ENCODE measurements around the gene SALL1. TPM values are rescaled to one million over a fixed set of nuclear protein-coding genes. Genes with fewer than 3 reads are reported as not detected.
A peak's percentile ranks its signal among the peaks of the same experiment; 100 is the strongest.

SALL1 gene
- total RNA-seq, 2 donors from 2014 or later, result 122 to 172 TPM

DNA sequence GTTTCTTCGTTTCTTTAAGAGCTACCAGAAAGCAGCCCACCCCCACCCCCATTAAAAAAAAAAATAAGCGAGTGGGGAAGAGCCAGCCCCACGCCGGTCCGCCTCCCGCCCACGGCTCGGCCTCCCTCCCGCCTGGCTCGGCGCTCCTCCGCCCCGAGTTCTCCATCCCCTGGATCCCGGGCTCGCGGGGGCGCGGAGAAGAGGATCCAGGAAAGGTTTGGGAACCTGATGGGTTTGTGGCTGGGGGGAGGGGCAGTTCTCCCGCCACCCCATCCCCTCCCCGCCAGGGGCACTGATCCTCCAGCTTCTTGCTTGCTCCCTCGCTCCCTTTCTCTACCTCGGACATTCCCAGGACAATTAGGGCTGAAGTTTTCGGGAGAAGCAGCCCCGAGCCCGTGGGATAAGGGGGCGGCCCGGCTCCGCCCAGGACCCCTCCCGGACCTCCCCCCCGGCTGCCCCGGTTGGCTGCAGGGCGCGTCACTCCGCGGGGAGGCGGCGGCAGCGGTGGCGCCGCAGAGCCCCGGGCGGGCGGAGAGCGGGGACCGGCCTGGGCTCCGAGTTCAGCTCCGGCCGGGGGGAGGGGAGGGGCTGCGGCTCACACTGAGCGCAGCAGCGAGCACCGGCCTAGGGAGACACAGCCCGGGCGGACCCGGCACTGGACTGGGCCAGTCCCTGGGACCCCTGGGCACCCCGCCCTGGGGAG, 1.0 kb upstream of the SALL1 start:
- Mint-ChIP-seq H3K4me3 (peak overlapping the region; percentile 96), H3K9me3 (no peaks in the 10 kb centered on the region), H3K27me3 (ENCODE audit: insufficient read depth) (peaks cover 57% of the 10 kb centered on the region), H3K27ac (no peak overlapping the region), H3K4me1 (peaks cover 33% of the 10 kb centered on the region), H3K36me3 (ENCODE audit: low read depth) (peaks cover 20% of the 10 kb centered on the region)
- TF ChIP-seq, protein P1, sequence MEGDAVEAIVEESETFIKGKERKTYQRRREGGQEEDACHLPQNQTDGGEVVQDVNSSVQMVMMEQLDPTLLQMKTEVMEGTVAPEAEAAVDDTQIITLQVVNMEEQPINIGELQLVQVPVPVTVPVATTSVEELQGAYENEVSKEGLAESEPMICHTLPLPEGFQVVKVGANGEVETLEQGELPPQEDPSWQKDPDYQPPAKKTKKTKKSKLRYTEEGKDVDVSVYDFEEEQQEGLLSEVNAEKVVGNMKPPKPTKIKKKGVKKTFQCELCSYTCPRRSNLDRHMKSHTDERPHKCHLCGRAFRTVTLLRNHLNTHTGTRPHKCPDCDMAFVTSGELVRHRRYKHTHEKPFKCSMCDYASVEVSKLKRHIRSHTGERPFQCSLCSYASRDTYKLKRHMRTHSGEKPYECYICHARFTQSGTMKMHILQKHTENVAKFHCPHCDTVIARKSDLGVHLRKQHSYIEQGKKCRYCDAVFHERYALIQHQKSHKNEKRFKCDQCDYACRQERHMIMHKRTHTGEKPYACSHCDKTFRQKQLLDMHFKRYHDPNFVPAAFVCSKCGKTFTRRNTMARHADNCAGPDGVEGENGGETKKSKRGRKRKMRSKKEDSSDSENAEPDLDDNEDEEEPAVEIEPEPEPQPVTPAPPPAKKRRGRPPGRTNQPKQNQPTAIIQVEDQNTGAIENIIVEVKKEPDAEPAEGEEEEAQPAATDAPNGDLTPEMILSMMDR (conservative IDR thresholded peaks at IDR 0.05), result peak; percentile 61
- no peaks in the 10 kb centered on the region for H3K36me3 ChIP-seq (ENCODE audit: control insufficient read depth, insufficient read depth, low read length)
- peak overlapping the region; percentile 74 for H3K9ac ChIP-seq (ENCODE audit: extremely low read depth, low read length, poor library complexity, severe bottlenecking)
- no peaks in the 10 kb centered on the region for H3K9me3 ChIP-seq (ENCODE audit: control insufficient read depth, low read length)
- H3K4me1 ChIP-seq (ENCODE audit: control insufficient read depth, insufficient read depth, low read length), result peaks cover 10% of the 10 kb centered on the region
- DNase-seq, result peak; percentile 97
- WGBS, 2 experiments (ENCODE audit: insufficient coverage in 1 of 2, insufficient read length in 1 of 2), result 0% methylated on average over 4 to 55 of the region's 56 CpGs
- H3K27ac ChIP-seq (ENCODE audit: low read depth, low read length), result peak overlapping the region; percentile 88
- H3K27me3 ChIP-seq (ENCODE audit: control insufficient read depth, insufficient read depth, low read length, poor library complexity, severe bottlenecking), result peaks cover 14% of the 10 kb centered on the region
- H3K4me3 ChIP-seq (ENCODE audit: low read length), result peak overlapping the region; percentile 99

DNA sequence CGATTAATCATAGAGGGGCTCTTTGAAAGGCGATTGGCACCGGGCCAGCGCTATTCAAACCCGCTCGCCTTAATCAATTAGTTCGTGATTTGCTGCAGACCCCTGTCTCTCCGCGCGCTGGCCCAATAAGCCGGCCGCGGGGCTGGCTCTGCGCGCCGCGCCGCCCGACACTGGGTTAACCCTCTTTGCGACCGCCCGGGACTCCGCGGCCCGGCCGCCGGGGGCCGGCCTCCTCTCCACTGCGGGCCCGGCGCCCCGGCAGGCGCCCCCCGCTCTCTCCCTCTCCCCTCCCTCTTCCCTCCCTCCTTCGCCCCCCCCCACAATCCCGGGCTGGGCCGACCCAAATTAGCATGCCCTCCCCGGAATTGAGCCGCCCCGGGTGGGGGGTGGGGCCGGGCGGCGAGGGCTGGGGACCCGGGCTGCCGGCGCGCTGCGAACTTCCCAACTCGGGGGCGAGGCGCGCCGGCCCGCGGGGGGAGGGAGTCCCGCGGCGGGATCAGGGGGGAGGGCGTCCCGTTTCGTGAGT, 428 bp upstream of the SALL1 start:
- peaks cover 51% of the 10 kb centered on the region for H3K27me3 Mint-ChIP-seq (ENCODE audit: insufficient read depth)
- Histone ChIP-seq H3K27ac (ENCODE audit: low read depth, low read length) (peak overlapping the region; percentile 88), H3K36me3 (ENCODE audit: control insufficient read depth, insufficient read depth, low read length) (no peaks in the 10 kb centered on the region), H3K4me1 (ENCODE audit: control insufficient read depth, insufficient read depth, low read length) (peaks cover 10% of the 10 kb centered on the region), H3K27me3 (ENCODE audit: control insufficient read depth, insufficient read depth, low read length, poor library complexity, severe bottlenecking) (peaks cover 8% of the 10 kb centered on the region), H3K9me3 (ENCODE audit: control insufficient read depth, low read length) (no peaks in the 10 kb centered on the region), H3K9ac (ENCODE audit: extremely low read depth, low read length, poor library complexity, severe bottlenecking) (peak overlapping the region; percentile 51), H3K4me3 (ENCODE audit: low read length) (peak overlapping the region; percentile 99)
- TF ChIP-seq, protein P1 (conservative IDR thresholded peaks at IDR 0.05), result no peak
- peak; percentile 95 for DNase-seq
- H3K4me1 Mint-ChIP-seq, result peaks cover 31% of the 10 kb centered on the region
- peak overlapping the region; percentile 96 for H3K4me3 Mint-ChIP-seq
- 0% methylated on average over 7 to 55 of the region's 61 CpGs for WGBS, 2 experiments (ENCODE audit: insufficient coverage in 1 of 2, insufficient read length in 1 of 2)
- no peak overlapping the region for H3K27ac Mint-ChIP-seq
- H3K36me3 Mint-ChIP-seq (ENCODE audit: low read depth), result peaks cover 20% of the 10 kb centered on the region
- no peaks in the 10 kb centered on the region for H3K9me3 Mint-ChIP-seq

DNA sequence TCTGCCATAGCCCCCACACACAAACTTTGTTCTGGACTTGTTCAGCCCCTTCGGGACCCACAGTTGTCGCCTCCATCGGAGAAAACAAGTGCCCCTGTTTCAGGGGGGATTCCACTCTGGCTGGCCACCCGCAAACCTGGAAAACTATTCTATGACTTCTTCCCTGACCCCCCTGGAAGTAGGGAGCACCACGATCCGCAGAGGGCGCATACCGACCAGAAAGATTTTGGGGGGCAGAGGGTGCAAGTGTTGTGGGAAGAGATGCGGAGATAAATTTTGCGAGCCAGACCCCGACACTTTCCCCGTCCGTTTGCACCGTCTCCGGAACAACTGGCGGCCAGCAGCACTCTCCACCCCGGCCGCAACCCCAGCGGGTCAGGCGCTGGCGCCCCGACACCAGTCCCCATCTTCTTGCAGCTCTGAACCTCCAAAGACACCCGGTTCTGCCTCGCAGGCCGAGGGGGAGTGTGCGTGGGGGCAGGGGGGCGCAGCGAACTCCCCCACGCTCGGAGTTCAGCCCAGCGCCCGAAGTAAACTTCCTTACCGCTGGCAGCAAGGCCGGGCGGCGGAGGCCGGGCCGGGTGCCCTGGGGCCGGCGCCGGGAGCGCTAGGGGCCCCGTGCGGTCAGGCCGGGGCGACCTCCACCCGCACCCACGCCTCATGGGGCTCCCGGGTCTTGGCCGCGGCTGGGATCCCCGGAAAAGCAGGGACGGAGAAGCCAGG, 744 bp downstream of the SALL1 start:
- Histone ChIP-seq H3K9ac (ENCODE audit: extremely low read depth, low read length, poor library complexity, severe bottlenecking) (peak overlapping the region; percentile 86), H3K27ac (ENCODE audit: low read depth, low read length) (peak overlapping the region; percentile 84), H3K36me3 (ENCODE audit: control insufficient read depth, insufficient read depth, low read length) (no peaks in the 10 kb centered on the region), H3K27me3 (ENCODE audit: control insufficient read depth, insufficient read depth, low read length, poor library complexity, severe bottlenecking) (no peaks in the 10 kb centered on the region), H3K4me1 (ENCODE audit: control insufficient read depth, insufficient read depth, low read length) (peaks cover 12% of the 10 kb centered on the region), H3K4me3 (ENCODE audit: low read length) (peak overlapping the region; percentile 99), H3K9me3 (ENCODE audit: control insufficient read depth, low read length) (no peaks in the 10 kb centered on the region)
- Mint-ChIP-seq H3K4me3 (peak overlapping the region; percentile 96), H3K9me3 (no peaks in the 10 kb centered on the region), H3K36me3 (ENCODE audit: low read depth) (peaks cover 23% of the 10 kb centered on the region), H3K4me1 (peaks cover 37% of the 10 kb centered on the region), H3K27me3 (ENCODE audit: insufficient read depth) (peaks cover 41% of the 10 kb centered on the region), H3K27ac (peak overlapping the region; percentile 86)
- TF ChIP-seq, protein P1 (conservative IDR thresholded peaks at IDR 0.05), result no peak
- WGBS, 2 experiments (ENCODE audit: insufficient coverage in 1 of 2, insufficient read length in 1 of 2), result 0% methylated on average over 17 to 53 of the region's 53 CpGs
- peak; percentile 76 for DNase-seq

All from endodermal cell (in vitro differentiated cells).